SK-N-SH treated with all-trans-retinoic acid at 6 μM for 48 hours (cell line): ENCODE measurements around the gene CLEC12A.

Experiments used
- CREB5 ChIP-seq: fragments of 250-450 bp; sonication (Bioruptor Pico); IDR thresholded peaks from 2 replicates; pipeline ENCODE4 v1.5.1; 2020; ENCODE audit warnings: low read depth, mild to moderate bottlenecking, moderate library complexity
- ESRRG ChIP-seq: fragments of 250-450 bp; sonication (Bioruptor Pico); IDR thresholded peaks from 2 replicates; pipeline ENCODE4 v1.6.1; 2021; ENCODE audit warnings: mild to moderate bottlenecking
- ISL1 ChIP-seq: fragments of 250-450 bp; sonication (Bioruptor Pico); IDR thresholded peaks from 2 replicates; pipeline ENCODE4 v2.1.2; 2022; ENCODE audit warnings: mild to moderate bottlenecking, moderate library complexity
- OSR1 ChIP-seq: fragments of 250-450 bp; sonication (Bioruptor Pico); IDR thresholded peaks from 2 replicates; pipeline ENCODE4 v1.8.0; 2022; ENCODE audit warnings: moderate library complexity, mild to moderate bottlenecking, inconsistent platforms
- POU6F1 ChIP-seq: fragments of 250-450 bp; sonication (Bioruptor Pico); IDR thresholded peaks from 2 replicates; pipeline ENCODE4 v1.8.0; 2021; ENCODE audit warnings: low read depth, mild to moderate bottlenecking, moderate library complexity, borderline replicate concordance
- PPARA ChIP-seq: fragments of 250-450 bp; sonication (Bioruptor Pico); IDR thresholded peaks from 2 replicates; pipeline ENCODE4 v1.5.0; 2020; ENCODE audit warnings: mild to moderate bottlenecking, borderline replicate concordance
- RARB ChIP-seq: fragments of 250-450 bp; sonication (Bioruptor Pico); IDR thresholded peaks from 2 replicates; pipeline ENCODE4 v1.8.0; 2021; ENCODE audit warnings: mild to moderate bottlenecking, moderate library complexity
- SNAI2 ChIP-seq: fragments of 250-450 bp; sonication (Bioruptor Pico); IDR thresholded peaks from 2 replicates; pipeline ENCODE4 v1.5.0; 2020; ENCODE audit warnings: mild to moderate bottlenecking, moderate library complexity
- ZFP30 ChIP-seq: fragments of 450-650 bp; formaldehyde crosslinking; IDR thresholded peaks from 2 replicates; pipeline ENCODE4 v1.5.0; 2022; ENCODE audit warnings: mild to moderate bottlenecking, moderate library complexity
- ZNF565 ChIP-seq: fragments of 450-650 bp; formaldehyde crosslinking; conservative IDR thresholded peaks from 2 replicates; pipeline ENCODE4 v1.5.0; 2020; ENCODE audit warnings: low read depth, mild to moderate bottlenecking, moderate library complexity
- ZNF70 ChIP-seq: fragments of 450-650 bp; formaldehyde crosslinking; IDR thresholded peaks from 2 replicates; pipeline ENCODE4 v1.5.0; 2020; ENCODE audit warnings: mild to moderate bottlenecking, moderate library complexity

- TF ChIP-seq SNAI2 (CRISPR knock-in tag): no peak
- TF ChIP-seq CREB5 (CRISPR knock-in tag): no peak
- TF ChIP-seq PPARA: no peak
- no peak for TF ChIP-seq OSR1 (CRISPR knock-in tag)
- TF ChIP-seq ZNF565 (CRISPR knock-in tag): no peak
- no peak for TF ChIP-seq ZFP30
- TF ChIP-seq RARB: no peak
- TF ChIP-seq ZNF70 (CRISPR knock-in tag): no peak
- no peak for TF ChIP-seq ISL1
- no peak for TF ChIP-seq POU6F1
- no peak for TF ChIP-seq ESRRG (CRISPR knock-in tag)
Measured at GRCh38 chr12:9977916-9978315, 6.7 kb downstream of the CLEC12A start.
